ENCODE results near the gene SMG6.

DNA sequence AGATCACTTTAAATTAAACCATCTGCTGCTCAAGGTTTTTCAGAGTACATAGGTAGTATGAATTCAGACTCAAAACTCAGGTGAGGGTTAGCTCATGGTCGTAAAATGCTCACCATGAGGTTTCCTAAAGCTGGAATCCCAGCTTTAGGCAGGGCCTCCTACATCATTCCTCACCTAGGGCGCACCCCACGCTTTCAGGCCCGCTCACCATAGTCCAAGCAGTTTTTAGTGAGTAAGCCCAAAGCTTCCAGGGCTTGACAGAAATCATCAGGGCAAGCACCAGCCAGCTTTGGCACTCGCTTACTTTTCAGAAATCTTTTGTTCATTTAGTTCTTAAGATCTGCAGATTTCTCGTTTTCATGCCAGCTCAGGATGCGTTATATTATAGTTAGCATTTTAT lies 158.9 kb downstream of the SMG6 start:
- TF ChIP-seq, protein P1, sequence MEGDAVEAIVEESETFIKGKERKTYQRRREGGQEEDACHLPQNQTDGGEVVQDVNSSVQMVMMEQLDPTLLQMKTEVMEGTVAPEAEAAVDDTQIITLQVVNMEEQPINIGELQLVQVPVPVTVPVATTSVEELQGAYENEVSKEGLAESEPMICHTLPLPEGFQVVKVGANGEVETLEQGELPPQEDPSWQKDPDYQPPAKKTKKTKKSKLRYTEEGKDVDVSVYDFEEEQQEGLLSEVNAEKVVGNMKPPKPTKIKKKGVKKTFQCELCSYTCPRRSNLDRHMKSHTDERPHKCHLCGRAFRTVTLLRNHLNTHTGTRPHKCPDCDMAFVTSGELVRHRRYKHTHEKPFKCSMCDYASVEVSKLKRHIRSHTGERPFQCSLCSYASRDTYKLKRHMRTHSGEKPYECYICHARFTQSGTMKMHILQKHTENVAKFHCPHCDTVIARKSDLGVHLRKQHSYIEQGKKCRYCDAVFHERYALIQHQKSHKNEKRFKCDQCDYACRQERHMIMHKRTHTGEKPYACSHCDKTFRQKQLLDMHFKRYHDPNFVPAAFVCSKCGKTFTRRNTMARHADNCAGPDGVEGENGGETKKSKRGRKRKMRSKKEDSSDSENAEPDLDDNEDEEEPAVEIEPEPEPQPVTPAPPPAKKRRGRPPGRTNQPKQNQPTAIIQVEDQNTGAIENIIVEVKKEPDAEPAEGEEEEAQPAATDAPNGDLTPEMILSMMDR (IDR thresholded peaks at IDR 0.05), result no peak
- TF ChIP-seq POLR2A (IDR thresholded peaks at IDR 0.05), result no peak
